HG02885 (cell line): Measurements from ENCODE around the gene UNK.

Source experiments
- ATAC-seq: cut with Tn5 transposase; IDR thresholded peaks from one replicate; pipeline ENCODE4 v1.9.1; 2021; ENCODE audit warnings: mild to moderate bottlenecking; ENCODE audit not compliant: unreplicated experiment, poor library complexity

Gene UNK

DNA sequence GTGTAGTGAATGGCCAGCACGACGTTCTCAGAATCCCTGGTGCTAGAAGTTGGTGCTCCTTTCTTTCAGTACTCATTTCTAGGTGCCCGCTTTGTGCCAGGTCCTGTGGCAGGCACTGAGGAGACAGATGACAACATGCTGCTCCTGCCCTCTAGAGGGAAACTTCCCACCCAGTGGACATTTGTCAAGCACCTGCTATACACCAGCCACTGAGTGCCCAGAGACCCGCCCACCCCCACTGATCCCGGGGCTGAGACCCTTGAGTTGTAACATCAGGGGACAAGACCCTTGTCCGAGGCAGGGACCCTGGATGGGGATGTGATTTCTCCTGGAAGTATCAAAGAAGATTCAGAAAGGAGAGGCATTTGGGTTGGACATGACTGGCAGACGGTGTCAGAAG is 34.5 kb downstream of the UNK start:
- no peak for ATAC-seq

DNA sequence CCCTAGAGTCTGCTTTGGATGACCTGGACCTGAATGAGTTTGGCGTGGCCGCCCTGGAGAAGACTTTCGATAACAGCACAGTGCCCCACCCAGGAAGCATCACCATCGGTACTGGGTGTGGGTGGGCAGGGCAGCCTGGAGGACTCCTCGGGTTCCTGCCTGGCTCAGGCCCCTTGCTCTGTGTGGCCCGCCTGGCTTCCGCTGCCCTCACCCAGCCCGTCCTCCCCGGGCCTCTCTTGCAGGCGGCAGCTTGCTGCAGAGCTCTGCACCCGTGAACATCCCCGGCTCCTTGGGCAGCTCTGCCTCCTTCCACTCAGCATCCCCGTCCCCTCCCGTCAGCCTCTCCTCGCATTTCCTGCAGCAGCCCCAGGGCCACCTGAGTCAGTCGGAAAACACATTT is 35.1 kb downstream of the UNK start:
- ATAC-seq: no peak

DNA sequence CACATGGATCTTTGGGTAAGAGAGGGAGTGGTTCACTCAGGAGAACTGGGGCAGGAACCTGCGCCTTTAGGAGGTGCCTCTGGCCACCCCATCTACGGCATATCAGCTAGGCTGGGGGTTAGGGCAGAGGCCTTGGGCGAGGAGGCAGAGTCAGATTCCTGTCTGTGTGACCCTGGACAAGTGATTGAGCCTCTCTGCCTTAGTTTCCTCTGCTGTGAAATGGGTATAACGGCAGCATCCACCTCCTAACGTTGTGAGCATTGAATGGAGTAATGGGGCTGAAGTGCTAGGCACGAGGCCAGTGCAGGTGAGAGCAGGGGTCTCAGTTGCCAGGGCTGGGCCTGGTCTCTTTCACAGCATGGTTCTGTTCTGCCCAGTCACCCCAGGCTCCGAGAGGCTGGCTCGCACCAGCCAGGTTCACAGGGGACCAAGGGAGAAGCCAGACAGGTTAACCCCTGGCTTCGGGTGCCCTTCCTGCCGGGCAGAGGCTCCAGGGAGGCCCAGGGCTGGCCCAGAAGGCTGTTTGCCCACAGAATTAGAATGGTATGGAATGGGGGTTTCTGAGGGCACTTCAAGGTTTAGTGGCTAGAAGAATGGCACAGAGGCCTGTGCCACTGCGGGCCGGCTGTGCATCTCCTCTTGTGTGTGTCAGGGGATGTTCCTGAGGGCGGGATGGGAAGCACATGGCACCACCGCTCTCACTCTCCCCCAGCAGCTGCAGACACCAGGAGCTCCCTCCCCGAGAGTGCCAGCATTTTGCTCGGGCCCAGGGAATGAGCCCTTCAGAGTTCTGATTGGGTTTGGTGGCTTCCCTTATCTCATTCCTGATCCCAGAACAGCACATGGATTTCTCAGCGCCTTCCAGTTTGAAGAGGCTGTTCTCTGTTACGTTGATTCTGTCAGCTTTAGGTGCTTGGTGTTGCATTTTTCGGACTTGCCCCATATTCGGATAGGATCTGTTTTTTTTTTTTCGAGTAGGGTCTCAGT is 35.8 kb downstream of the UNK start:
- ATAC-seq: no peak

DNA sequence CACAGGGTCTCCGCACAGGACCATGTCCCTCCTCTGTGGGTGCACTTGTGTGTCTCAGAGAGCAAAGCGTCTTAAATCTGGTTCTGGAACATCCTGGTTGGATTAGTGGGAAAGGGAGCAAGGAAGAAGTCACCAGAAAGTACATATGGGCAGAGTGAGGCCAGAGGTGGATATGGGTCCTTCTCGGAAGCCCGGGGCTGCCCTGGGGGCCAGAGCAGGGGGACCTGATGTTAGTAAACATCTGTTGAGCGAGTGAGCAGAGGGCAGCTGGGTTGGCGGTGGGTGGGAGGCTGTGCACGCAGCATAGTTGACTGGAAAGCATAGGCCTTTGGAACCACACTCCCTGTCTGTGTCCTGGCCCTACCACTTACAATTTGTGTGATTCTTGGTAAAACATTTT is 36.9 kb downstream of the UNK start:
- no peak for ATAC-seq

DNA sequence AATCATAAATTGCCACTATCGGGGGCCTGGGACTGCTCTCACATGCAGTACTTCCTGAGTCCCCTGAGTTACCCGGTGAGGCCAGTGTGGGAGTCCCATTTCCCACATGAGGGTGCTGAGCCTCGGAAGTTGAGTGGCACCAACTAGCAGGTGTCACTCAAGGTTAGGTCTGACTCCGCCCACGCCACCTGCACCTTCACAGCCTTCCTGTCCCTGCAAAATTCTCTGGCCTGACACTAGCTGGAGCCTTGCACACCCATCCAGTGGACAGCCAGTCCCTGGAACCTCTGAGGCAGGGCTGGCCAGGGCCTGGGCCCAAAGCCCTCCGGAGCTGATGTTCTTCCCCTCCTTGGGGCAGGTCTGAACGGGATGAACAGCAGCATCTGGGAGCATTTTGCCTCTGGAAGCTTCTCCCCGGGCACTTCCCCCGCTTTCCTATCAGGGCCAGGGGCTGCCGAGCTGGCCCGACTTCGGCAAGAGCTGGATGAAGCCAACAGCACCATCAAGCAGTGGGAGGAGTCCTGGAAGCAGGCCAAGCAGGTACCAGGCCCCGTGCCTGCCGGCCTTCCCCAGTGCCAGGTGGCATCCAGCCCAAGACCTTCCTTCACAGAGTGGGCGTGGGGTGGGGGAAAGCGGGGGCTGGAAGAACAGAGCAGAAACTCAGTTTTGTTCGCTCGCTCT is 37.7 kb downstream of the UNK start:
- no peak for ATAC-seq

DNA sequence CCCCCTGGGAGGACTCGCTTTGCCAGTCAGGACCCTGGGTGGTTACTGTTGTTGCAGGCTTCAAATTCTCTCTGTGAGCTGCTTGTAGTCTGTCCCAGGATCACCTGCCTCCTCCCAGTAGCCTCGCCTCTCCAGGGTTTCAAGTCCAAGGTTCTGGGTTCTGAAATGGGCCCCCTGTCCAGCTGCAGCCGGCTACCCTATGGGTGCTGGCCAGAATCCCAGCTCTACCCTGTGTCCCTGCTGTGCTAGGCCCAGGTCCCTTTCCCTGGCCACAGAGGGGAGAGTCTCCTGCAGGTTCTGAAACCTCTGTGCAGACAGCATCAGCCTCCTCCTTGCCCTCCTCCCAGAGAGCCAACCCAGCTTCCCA is 38.2 kb downstream of the UNK start:
- no peak for ATAC-seq

DNA sequence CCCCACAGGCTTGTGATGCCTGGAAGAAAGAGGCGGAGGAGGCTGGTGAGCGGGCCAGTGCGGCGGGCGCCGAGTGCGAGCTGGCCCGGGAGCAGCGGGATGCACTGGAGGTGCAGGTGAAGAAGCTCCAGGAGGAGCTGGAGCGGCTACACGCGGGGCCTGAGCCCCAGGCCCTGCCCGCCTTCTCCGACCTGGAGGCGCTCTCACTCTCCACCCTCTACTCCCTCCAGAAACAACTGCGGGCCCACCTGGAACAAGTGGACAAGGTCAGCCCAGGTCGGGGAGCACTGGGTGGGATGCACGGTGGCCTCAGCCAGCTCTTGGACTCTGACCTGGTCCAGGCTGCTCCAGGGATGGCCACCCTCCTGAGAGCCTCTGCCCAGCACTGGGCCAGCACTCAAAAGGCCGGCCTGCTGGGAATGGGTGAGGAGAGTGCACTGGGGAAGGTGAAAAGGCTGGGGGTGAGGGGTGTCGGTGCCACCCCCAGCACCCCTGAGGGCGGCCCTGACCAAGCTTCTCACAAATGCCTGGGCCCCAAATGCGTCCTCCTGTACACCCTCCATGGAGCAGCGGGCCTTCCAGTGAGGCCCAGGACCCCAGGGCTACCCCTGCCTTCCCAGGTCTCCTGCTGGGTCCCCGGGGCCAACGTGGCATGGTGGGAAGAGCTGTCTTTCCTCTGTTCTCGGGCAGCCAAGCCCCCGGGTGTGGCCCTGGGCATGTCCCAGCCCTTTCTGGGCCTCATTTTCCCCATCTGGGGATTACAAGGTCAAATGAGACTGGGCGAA is 38.8 kb downstream of the UNK start:
- no peak for ATAC-seq

DNA sequence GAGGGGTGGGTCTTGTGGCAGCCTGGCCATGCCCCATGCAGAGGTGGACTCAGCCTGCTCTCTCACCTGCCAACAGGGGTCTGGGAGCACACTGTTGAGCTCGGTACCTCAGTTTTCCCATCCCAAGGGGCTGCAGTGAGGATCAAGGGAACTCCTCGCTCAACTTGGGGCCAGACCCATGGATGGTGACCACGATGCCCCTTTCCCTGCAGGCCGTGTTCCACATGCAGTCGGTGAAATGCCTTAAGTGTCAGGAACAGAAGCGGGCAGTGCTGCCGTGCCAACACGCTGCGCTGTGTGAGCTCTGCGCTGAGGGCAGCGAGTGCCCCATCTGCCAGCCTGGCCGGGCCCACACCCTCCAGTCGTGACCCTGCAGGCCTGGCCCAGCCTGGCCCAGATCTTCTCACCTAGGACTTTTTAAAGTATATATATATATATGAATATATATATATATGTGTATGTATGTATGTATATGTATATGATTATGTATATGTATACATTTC is 39.5 kb downstream of the UNK start:
- no peak for ATAC-seq

DNA sequence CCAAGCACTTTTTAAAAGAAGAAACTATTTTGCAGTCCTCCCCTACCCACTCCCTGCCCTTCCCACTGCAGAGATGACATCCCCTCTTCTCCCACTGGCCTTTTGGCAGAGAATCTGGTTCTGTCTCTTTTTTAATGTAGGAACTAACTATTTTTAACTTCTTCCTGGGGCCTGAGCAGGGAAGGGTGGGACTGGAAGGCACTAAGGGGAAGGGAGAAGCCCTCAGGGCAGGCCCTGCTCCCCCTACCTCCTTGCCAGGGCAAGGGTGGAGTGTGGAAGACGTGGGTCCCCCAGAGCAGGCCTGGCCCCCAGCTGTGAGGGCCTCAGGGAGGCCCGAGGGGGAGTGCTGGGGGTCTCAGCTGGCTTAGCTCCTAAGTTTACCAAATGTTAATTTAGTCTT is 40.1 kb downstream of the UNK start:
- ATAC-seq: no peak

DNA sequence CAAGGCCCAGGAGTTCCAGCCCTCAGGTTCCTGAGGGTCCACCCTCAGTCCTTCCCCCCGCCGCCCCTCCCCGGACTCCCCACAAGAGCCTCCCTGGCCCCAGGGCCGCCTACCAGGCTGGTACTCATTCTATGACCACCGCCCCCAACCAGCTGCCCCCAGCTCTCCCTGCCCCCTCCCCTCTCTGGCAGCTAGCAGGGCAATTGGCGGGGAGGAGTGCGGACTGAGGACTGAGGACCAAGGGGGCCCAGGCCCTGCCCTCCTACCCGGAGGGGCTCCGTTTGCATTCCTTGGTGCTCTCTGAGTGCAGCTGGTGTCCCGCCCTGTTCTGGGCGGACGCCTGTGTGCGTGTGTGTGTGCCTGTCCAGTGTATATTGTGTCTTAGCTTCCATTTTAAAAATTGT is 40.5 kb downstream of the UNK start:
- ATAC-seq: no peak

DNA sequence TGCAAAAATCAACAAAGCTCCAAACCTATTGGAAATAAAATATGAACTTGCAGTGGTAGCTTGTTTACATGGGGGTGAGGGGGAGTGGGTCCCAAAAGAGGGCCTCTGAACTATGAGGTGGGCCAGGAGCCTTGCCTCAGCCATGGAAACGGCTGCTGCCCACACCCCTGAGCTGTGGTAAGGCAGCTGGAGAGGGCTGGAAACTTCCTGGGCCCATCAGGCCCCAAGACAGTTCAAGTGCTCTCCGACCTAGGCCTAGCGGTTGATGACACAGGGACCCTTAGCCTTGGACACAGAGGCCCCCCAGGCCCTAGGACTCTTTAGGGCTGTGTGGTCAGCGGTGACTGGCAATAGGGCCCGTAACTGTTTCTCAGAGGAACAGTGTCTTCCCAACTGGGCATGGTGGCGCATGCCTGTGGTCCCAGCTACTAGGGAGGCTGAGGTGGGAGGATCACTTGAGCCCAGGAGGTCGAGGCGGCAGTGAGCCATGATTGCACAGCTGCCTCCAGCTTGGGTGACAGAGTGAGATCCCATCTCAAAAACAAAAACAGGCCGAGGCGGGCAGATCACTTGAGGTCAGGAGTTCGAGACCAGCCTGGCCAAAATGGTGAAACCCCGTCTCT is 41.3 kb downstream of the UNK start:
- no peak for ATAC-seq

DNA sequence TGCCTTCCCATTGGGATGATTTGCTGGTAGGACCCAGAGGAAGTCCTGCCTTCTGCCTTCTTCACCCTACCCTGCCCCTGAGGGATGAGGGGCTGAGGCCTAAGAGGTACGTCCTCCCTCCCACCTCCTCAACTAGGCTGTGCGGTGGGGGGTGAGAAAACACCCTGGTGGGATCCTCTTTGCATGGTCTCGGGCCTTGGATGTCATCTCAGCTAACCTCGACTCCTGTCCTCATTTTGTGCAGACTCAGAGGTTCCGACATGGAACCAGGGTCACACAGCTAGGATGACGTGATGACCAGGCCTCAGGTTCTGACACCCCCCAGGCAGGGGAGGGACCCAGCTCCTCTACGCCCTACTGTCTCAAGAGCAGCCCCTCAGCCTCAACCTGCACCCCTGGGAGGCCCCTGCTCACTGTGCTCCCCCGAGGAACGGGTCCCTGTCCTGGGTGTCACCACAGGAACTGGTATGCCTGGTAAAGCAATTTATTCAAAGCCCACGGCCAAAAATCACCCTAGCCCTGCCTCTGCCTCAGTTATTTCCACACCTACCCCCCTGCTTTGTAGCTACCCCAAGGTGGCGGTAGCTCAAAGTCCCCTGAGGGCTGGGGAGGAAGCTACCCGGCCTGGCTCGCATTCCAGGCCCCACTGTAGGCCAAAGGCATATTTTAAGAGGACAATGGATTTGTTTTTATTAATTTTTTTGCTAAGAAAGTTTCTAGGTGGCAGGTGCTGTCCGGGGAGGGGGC is 42.1 kb downstream of the UNK start:
- ATAC-seq: no peak

DNA sequence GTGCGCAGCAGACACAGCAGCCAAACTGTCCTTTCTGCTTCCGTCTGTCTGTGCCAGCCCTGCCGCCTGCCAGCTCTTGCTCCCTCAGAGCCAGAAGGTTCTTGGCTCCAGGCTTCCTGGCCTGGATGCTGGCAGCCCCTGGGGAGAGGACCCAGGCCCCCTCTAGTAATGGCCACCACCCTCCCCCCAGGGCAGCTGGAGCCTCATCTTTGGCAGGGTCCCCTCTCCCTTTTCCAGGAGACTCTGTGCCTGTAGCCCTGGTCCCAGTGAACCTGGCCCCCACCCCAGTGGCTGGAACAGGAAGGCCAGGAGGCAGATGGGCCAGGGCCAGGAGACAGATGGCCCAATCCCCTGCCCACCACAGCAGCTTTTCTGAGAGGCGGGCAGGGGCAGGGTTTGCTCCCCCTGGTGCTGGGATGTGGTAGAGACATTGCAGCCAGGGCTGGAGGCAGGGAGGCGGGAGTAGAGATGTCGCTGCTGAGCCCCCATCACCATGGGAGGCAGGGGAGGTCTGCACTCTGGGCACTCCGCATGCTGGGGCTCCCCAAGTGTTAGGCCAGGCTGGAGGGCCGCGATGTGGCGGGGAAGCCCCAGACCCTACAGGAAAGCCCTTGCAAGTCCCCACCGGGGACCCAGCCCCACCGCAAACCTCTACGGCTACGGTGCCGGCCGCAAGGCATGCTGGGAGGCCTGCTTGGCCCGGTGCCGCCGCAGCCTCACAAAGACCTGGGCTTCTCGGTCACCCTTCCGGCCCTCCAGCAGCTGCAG is 42.9 kb downstream of the UNK start:
- no peak for ATAC-seq

DNA sequence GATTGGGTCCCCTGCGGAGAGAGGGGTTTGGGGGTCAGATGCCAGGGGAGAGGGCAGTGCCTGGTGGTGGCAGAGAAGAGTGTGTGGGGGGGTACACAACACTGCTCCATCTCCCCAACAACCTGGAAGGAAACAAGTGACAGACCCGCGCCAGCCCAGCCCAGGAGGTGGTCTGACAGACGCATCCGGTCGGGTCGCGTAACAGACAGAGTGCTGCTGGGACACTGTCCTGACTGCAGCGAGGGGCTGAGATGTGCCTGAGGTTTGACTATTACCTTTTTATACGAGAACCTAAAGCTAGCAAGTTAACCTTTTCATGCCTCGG is 43.4 kb downstream of the UNK start:
- ATAC-seq: no peak

DNA sequence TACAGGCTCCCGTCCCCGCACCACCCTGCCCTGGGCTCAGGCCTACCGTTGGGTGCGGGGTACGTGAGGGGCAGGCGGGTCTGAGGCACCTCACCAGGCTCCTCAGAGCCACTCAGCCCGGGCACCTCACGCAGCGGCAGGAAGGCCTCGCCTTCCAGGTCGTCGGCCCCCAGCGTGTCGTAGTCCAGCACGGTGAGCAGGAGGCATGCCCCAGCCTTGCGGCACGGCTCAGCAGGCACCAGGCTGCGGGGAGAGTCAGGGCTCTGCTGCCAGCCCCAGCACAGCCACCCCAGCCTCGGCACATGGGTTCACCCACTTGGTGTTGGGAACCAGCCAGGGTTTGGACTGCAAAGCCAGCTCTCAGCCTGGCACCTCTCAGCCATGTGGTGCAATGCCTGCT is 44.1 kb downstream of the UNK start:
- no peak for ATAC-seq

DNA sequence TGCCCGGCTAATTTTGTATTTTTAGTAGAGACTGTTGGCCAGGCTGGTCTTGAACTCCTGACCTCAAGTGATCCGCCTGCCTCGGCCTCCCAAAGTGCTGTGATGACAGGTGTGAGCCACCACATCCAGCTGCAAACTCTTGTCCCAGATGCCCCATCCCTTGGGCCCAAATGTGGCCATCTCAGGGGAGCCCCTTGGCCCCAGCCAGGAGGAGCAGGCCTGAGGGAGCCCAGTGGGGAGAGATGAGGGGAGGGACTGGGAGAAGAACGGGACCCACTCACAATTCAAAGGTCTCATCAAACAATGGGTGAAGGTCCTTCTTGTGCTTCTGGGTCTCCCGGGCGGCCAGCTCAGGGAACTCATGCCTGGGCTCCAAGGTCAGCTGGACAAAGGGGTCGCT is 45.1 kb downstream of the UNK start:
- ATAC-seq: no peak

DNA sequence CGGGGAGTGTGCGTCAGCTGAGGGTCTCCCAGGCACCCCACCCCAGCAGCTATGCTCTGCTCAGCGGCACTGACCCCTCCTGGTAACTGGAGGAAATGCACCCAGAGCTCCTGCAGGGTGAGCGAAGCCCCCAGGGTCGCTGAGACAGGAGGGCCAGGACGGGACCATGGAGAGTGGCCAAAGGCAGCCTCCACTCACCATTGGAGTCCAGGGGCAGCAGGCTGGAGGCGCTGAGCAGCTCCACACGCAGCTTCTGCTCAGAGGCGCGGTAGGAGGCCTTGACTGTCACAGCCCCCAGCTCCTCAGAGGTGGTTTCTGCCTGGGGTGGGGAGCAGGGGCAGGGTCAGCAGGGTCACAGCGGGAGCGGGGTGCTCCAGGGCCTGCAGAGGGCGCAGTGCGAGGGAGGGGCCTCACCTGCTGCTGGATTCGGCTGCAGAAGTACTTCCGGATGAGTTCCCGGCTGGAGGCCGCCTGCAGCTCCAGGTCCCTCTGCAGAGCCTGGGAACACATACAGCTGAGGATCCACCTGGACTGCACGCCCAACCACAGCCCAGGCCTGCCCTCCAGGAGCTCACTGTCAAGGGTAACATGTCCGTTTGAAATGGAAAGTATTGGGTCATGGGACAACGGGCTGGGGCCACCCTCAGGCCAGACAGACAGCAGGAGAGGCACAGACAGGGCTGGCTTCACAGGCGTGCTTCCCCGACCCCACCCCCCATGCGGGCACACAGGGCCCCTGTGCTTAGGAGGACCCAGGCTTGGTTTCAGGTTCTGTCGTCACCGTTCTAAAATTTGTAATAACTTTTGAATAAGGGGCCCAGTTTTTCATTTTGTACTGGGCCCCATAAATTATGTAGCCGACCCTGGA is 45.8 kb downstream of the UNK start:
- no peak for ATAC-seq

DNA sequence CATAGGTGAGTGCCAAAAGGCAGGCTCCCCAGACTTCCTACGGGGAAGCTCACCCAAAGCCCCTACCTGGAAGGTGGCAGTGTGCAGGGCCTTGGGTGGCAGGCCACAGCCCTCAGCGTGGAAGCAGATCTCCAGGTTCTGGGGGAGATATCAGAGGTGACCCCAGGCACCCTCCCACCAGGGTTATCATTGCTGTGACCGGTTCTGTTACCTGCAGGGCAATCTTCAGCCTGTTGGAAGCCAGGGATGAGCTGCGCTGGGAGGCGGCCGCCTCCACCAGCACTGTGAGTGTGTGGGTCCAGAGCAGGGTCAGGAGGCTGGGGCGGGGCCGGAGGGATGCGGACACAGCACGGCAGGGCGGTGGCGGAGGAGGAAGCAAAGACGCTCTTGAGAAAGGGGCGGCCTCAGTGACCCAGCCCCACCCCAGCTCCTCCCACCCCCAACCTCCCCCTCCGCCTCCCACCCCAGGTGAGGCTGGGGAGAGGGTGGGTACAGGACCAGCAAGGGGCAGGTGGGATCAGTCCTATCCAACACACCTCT is 46.5 kb downstream of the UNK start:
- ATAC-seq: no peak
